GM19324 (cell line): ENCODE measurements around the gene GABRA4.

Source experiments
- ATAC-seq: cut with Tn5 transposase; IDR thresholded peaks from one replicate; pipeline ENCODE4 v1.9.1; 2021; ENCODE audit warnings: mild to moderate bottlenecking, moderate library complexity; ENCODE audit not compliant: unreplicated experiment, low FRiP score

GABRA4 gene

GRCh38 chr4:46934726-46935125, 58.7 kb downstream of the GABRA4 start:
- no peak for ATAC-seq

DNA sequence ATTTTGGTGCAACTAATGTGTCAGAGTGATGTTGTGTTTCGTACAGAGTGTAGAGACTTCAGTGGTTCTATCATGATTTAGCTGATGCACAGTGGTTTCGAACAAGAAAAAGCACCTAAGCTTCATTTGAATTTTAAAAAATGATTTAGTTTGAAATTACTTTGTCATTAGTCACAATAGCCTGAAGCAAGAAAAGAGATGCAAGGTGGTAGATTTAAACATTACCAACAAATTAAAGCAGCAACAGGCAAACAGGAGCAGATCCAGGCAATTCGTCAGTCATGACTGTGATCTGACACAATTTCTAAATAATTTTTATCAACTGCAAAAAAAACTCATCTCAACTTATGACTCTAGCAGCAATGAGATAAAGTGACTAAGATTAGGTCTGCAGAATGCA, 59.7 kb downstream of the GABRA4 start:
- no peak for ATAC-seq

DNA sequence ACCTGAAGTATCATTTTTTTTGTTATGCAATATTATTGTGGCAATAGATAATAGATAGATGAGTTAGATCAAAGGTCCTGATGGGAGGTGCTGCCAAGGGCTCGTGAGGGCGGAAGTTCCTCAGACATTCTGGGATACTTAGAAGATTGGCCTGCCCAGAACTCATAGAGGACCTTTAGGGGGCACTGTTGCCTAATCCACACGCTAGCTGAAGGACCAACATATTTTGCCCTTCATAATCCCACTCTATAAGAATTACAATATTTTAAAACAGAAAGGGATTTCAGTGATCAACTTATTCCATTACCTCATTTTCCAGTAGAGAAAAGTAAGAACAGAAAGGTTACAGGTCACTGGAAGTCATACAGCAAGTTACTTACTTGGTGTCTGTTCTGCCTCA, 61.4 kb downstream of the GABRA4 start:
- peak; percentile 78 for ATAC-seq

DNA sequence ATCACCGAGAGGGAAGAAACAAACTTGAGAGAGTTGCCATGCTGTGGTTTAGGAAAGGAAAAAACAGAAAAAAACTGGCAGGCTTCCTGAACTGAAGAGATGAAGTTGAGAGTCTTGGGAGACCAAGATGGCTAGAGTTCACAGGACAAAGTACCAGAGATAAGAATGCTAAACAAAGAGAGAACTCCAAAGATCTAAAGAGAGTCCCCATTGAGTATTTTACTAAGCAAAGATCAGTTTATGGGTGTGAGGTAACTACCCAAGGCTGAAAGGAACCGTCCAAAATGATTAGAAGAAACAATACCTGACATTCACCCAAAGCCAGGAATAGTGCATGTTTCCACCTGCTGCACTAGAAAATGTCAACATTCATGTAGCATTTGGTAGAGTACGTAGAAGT, 62.5 kb downstream of the GABRA4 start:
- ATAC-seq, result no peak

DNA sequence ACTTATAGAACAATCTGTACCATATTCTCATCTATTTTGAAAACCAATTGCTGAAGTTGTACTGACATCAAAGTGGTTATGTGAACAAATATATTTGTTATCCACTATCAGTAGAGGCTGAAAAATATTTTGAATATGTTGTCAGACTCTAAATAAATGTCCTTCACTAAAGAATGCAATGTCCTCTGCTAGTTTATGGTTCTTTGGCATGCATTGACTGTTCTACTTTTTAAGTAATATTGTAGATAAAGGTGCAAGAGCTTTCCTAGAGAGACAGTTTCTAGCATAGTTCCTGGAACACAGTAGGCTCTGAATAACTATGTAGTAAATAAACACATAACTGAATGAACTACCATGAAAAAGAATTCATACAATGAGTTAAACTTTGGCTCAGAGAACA, 66.2 kb downstream of the GABRA4 start:
- ATAC-seq, result no peak

- no peak for ATAC-seq
Measured at GRCh38 chr4:46924789-46925529, 68.4 kb downstream of the GABRA4 start.

- no peak for ATAC-seq
Measured at GRCh38 chr4:46922205-46922604, 71.2 kb downstream of the GABRA4 start.

GRCh38 chr4:46909078-46909477, 84.3 kb downstream of the GABRA4 start, which contains the start of gene COX7B2:
Gene COX7B2 (minus strand): TSS chr4:46909245. CDS start chr4:46735192, 174,053 bp downstream.
- no peak for ATAC-seq

DNA sequence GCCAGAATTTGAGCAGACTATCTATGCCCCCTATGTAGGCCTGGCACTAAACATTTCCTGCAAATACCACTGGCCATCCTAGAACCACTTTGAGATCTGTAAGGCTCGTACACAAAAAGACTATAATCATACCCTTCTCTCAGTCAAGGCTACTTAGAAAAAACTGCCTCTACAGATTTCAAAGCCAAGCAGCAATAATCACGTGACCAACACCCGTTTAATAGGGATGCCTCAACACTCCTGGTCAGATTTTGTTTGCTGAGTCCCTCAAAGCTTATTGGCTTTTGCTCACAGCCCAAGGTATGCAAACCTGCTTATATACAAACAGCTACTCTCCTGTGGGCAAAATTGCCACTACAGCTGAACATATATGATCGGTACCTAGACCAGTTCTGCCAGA, 85.2 kb downstream of the GABRA4 start:
- ATAC-seq, result no peak

- ATAC-seq, result no peak
Measured at GRCh38 chr4:46900082-46900481, 93.3 kb downstream of the GABRA4 start.

- ATAC-seq, result no peak
Measured at GRCh38 chr4:46894826-46895225, 98.6 kb downstream of the GABRA4 start.

DNA sequence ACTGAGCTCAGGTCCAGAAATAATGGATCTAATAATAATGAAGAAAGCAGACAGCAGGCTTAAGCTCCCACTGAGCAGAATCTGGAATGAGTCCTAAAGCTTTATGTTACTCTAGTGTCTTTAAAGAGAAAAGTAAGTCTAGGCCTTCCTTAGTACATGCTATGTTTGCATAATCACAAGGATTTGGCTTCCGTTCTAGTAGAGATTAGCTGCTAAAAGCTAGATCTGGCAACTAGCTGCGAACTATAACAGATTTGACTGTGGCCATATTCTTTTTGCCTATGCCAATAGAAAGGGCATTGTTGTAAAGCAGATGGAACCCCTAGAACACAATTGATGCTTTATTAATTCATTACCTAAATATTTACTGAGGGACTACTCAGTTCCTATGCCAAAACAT, 103.3 kb downstream of the GABRA4 start:
- no peak for ATAC-seq

DNA sequence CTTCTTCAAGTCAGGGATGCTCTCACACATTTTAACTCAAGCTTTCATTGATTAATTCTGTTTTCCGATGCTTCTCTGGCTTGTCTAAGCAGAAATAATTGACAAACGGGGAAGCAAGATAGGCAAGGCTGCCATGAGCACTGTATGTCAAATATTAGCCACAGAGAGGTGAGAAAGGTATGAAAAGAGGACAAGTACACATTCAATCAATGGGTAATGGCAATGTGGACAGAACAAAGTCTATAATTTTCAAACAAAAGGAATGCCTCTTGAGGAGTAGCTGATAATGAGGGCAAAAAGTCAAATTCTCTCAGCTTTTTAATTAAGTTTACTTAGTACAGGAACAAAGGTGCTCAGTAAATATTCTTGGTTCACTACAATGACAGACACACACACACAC, 104.0 kb downstream of the GABRA4 start:
- no peak for ATAC-seq

- ATAC-seq, result no peak
Measured at GRCh38 chr4:46886711-46887110, 106.7 kb downstream of the GABRA4 start.

DNA sequence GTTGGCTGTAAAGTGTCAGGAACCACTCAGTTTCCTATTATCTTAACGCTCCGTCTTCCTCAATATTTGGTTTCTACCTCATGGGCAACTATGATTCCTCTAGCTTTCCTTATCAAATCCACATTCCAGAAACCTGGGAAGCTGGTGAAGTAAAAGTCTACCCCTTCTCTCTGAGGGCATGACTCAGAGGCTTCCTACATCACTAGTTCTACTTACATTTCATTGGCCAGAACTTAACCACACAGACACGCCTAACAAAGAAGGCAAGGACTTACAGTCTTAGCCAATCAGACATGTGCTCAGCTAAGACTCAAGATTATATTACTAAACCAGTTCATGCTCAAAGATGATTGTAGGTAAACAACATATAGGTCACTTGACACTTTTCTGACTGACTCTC, 114.7 kb downstream of the GABRA4 start:
- no peak for ATAC-seq

- no peak for ATAC-seq
Measured at GRCh38 chr4:46874811-46875210, 118.6 kb downstream of the GABRA4 start.

- ATAC-seq, result no peak
Measured at GRCh38 chr4:46870411-46870810, 123.0 kb downstream of the GABRA4 start.
